Measurements from ENCODE around the gene AFF1. TPM values are rescaled to one million over a fixed set of nuclear protein-coding genes. Genes with fewer than 3 reads are reported as not detected.
A peak's percentile ranks its signal among the peaks of the same experiment; 100 is the strongest.

AFF1 gene
- total and polyA plus RNA-seq, 2 experiments from 2014 or later = 31.9 to 38.7 TPM

GRCh38 chr4:86909546-86910295 is 25.1 kb upstream of the AFF1 start:
- Histone ChIP-seq H3K9me3 (ENCODE audit: low read depth) (no peaks in the 10 kb centered on the region), H3K4me2 (peak overlapping the region; percentile 57), H3K27ac (no peak overlapping the region), H3K4me3 (no peak overlapping the region), H4K20me1 (ENCODE audit: insufficient read depth, poor library complexity, severe bottlenecking) (no peaks in the 10 kb centered on the region), H3K36me3 (replicated peaks; ENCODE audit: insufficient read depth, low read depth) (no peaks in the 10 kb centered on the region), H3K27me3 (no peaks in the 10 kb centered on the region), H3K4me1 (ENCODE audit: insufficient read depth) (no peaks in the 10 kb centered on the region), H3K9me2 (replicated peaks; ENCODE audit: insufficient read depth) (no peaks in the 10 kb centered on the region), H2AFZ (no peak overlapping the region), H3K79me2 (no peaks in the 10 kb centered on the region)
- TF ChIP-seq EZH2phosphoT487 (IDR thresholded peaks at IDR 0.05; ENCODE audit: low read depth, severe bottlenecking, unreplicated experiment) (no peak), EZH2 (IDR thresholded peaks at IDR 0.05; ENCODE audit: borderline replicate concordance) (no peak)
- TF ChIP-seq, protein P1, sequence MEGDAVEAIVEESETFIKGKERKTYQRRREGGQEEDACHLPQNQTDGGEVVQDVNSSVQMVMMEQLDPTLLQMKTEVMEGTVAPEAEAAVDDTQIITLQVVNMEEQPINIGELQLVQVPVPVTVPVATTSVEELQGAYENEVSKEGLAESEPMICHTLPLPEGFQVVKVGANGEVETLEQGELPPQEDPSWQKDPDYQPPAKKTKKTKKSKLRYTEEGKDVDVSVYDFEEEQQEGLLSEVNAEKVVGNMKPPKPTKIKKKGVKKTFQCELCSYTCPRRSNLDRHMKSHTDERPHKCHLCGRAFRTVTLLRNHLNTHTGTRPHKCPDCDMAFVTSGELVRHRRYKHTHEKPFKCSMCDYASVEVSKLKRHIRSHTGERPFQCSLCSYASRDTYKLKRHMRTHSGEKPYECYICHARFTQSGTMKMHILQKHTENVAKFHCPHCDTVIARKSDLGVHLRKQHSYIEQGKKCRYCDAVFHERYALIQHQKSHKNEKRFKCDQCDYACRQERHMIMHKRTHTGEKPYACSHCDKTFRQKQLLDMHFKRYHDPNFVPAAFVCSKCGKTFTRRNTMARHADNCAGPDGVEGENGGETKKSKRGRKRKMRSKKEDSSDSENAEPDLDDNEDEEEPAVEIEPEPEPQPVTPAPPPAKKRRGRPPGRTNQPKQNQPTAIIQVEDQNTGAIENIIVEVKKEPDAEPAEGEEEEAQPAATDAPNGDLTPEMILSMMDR (IDR thresholded peaks at IDR 0.05; ENCODE audit: poor library complexity) = no peak
- DNase-seq (ENCODE audit: low spot score) = no peak
- WGBS (ENCODE audit: low lambda C conversion rate, missing lambda C conversion rate) = 83% methylated on average over 8 of the region's 8 CpGs

GRCh38 chr4:86910369-86910768 is 24.4 kb upstream of the AFF1 start:
- DNase-seq (ENCODE audit: low spot score) = no peak
- Histone ChIP-seq H4K20me1 (ENCODE audit: insufficient read depth, poor library complexity, severe bottlenecking) (no peaks in the 10 kb centered on the region), H3K9me2 (replicated peaks; ENCODE audit: insufficient read depth) (no peaks in the 10 kb centered on the region), H2AFZ (no peak overlapping the region), H3K36me3 (replicated peaks; ENCODE audit: insufficient read depth, low read depth) (no peaks in the 10 kb centered on the region), H3K4me1 (ENCODE audit: insufficient read depth) (no peaks in the 10 kb centered on the region), H3K4me2 (no peak overlapping the region), H3K9me3 (ENCODE audit: low read depth) (no peaks in the 10 kb centered on the region), H3K4me3 (no peak overlapping the region), H3K27me3 (no peaks in the 10 kb centered on the region), H3K79me2 (no peaks in the 10 kb centered on the region), H3K27ac (no peak overlapping the region)
- 90% methylated on average over 5 of the region's 5 CpGs for WGBS (ENCODE audit: low lambda C conversion rate, missing lambda C conversion rate)
- TF ChIP-seq EZH2phosphoT487 (IDR thresholded peaks at IDR 0.05; ENCODE audit: low read depth, severe bottlenecking, unreplicated experiment) = no peak
- TF ChIP-seq, protein P1 (IDR thresholded peaks at IDR 0.05; ENCODE audit: poor library complexity) = no peak
- TF ChIP-seq EZH2 (IDR thresholded peaks at IDR 0.05; ENCODE audit: borderline replicate concordance) = no peak

DNA sequence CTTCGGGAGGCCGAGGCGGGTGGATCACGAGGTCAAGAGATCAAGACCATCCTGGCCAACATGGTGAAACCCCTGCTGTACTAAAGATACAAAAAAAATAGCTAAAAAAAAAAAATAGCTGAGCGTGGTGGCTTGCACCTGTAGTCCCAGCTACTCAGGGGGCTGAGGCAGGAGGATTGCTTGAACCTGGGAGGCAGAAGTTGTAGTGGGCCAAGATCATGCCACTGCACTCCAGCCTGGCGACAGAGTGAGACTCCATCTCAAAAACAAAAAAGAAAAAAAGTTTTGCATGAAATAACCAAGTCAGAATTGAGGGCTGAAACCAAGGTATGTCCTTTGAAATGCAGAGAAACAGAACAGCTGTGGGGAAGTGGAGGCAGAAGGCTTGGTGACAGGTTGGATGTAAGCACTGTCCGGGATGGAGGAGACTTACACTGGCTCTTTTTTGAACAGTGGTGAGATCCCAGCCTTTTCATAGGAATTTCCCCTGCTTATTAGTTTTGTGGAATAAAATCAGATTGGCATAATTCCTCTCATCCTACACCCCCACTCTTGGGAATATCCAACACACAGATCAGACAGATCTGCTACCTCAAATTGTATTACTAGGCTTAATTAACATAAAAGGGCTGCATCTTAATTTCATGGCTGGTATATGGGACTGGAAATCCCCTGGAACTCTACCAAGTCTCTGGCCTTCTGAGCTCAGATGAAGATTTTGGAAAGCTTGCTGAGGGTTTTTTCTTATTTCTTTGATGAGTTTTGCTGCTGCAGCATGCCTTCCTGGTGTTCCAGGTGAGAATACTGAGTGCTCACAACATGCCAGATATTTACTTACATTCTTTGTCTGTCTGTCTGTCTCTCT is 23.8 kb upstream of the AFF1 start:
- 86% methylated on average over 7 of the region's 7 CpGs for WGBS (ENCODE audit: low lambda C conversion rate, missing lambda C conversion rate)
- no peak for TF ChIP-seq EZH2phosphoT487 (IDR thresholded peaks at IDR 0.05; ENCODE audit: low read depth, severe bottlenecking, unreplicated experiment)
- no peak for TF ChIP-seq EZH2 (IDR thresholded peaks at IDR 0.05; ENCODE audit: borderline replicate concordance)
- TF ChIP-seq, protein P1 (IDR thresholded peaks at IDR 0.05; ENCODE audit: poor library complexity) = no peak
- H3K79me2 ChIP-seq = no peaks in the 10 kb centered on the region

More for the DNA sequence above, 23.8 kb upstream of the AFF1 start:
- Histone ChIP-seq H3K9me2 (replicated peaks; ENCODE audit: insufficient read depth) (no peaks in the 10 kb centered on the region), H3K36me3 (replicated peaks; ENCODE audit: insufficient read depth, low read depth) (no peaks in the 10 kb centered on the region), H3K4me1 (ENCODE audit: insufficient read depth) (no peaks in the 10 kb centered on the region), H3K4me3 (no peak overlapping the region), H3K9me3 (ENCODE audit: low read depth) (no peaks in the 10 kb centered on the region), H3K27me3 (no peaks in the 10 kb centered on the region), H2AFZ (no peak overlapping the region), H3K4me2 (no peak overlapping the region), H4K20me1 (ENCODE audit: insufficient read depth, poor library complexity, severe bottlenecking) (no peaks in the 10 kb centered on the region), H3K27ac (no peak overlapping the region)
- no peak for DNase-seq (ENCODE audit: low spot score)
